Heart left ventricle (tissue), 13 donors: ENCODE measurements around the gene UBXN2A.

ENCODE experiments used
- POLR2A ChIP-seq, 2 donors: fragments of 450-650 bp; IDR thresholded peaks; one replicate each; pipeline ENCODE4 v1.6.1; 2017; ENCODE audit warnings: antibody characterized with exemption in 2 of 2, mild to moderate bottlenecking in 2 of 2, moderate library complexity in 2 of 2
- TF ChIP-seq, protein P1 (sequence below), 12 donors: fragments of 200-600 bp; sonication (generic) in 4 of 12; IDR thresholded peaks; one replicate each; pipeline versions ENCODE4 v1.5.0 to v1.8.0; 2018 to 2022; ENCODE audit warnings: antibody characterized with exemption in 12 of 12, mild to moderate bottlenecking in 5 of 12
- donor health status: ischemic (EF 13 %, LVEDD 7.1; RV severe dilation, severe dysfunction).
- donor health status: DM: no; HTN: yes; CAD: no.
- donor health status: DM: no; HTN: no; CAD: no.
- donor health status: ischemic (EF 25% LVEDD 6.9; RV normal size, moderate dysfunction).
- donor health status: ischemic (EF 25% LVEDD 5.7; RV mildly dilated, moderate dysfunction).
- donor health status: ischemic (EF 35%, LVEDD 5.7; RV mildly dilated, moderate dysfunction).
- donor health status: nonischemic (EF 11% LVEDD 7.7; RV severe dilation, severe dysfunction).
- donor health status: DM: yes; HTN: yes; CAD: no.
- donor health status: PGD.
- donor health status: ischemic (EF 29% LVEDD 5.4; RV normal size, mild dysfunction).
- donor health status: nonischemic (EF 23%, LVEDD 6.1; RV moderate dilation, normal function).

DNA sequence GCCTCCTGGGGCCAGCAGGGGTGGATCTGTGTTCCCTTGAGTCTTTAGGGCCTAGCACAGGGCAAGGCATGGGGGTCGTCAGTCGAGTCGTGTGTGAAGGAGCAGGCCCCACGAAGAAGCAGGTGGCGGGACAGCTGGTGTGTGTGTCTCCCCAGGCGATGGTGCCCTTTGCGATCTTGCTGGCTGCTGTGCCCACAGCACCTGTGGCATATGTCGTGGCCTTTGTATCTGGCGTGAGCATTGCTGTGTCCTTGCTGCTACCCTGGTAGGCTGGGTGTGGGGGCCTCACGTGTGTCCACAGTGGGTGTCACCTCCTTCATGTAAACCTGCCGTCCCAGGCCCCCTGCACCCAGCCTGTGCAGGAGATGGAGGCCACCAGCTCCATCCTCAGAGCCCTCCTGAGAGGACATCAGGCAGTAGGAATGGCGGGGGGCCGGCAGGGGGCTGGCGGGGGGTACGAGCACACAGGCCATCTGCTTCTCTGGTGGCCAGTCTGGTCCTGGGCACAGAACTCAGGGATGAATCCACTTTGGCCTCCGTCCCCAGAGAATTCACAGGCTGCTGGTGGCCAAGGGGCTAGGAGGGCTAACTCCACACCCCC is 82.8 kb downstream of the UBXN2A start:
- TF ChIP-seq, protein P1, sequence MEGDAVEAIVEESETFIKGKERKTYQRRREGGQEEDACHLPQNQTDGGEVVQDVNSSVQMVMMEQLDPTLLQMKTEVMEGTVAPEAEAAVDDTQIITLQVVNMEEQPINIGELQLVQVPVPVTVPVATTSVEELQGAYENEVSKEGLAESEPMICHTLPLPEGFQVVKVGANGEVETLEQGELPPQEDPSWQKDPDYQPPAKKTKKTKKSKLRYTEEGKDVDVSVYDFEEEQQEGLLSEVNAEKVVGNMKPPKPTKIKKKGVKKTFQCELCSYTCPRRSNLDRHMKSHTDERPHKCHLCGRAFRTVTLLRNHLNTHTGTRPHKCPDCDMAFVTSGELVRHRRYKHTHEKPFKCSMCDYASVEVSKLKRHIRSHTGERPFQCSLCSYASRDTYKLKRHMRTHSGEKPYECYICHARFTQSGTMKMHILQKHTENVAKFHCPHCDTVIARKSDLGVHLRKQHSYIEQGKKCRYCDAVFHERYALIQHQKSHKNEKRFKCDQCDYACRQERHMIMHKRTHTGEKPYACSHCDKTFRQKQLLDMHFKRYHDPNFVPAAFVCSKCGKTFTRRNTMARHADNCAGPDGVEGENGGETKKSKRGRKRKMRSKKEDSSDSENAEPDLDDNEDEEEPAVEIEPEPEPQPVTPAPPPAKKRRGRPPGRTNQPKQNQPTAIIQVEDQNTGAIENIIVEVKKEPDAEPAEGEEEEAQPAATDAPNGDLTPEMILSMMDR (IDR thresholded peaks at IDR 0.05): no peak
- TF ChIP-seq POLR2A (IDR thresholded peaks at IDR 0.05): no peak
